Vagina (tissue), 2 donors: ENCODE results near the gene SNX19. TPM values are rescaled to one million over a fixed set of nuclear protein-coding genes. Genes with fewer than 3 reads are reported as not detected.
"Not testable (repeated sequence)": the region's sequence is repeated elsewhere in the genome, so short reads cannot be mapped to it uniquely, and the experiment has no call there.

ENCODE experiments used
- DNase-seq, 2 donors: peaks; one replicate each; pipeline ENCODE4 v3.0.0-alpha.2; 2017; ENCODE audit errors: extremely low spot score in 2 of 2
- H3K27ac ChIP-seq: fragments of 200-600 bp; sonication (generic); one replicate; pipeline ENCODE4 v1.5.1; 2019
- H3K27me3 ChIP-seq: fragments of 200-600 bp; sonication (generic); one replicate; pipeline ENCODE4 v1.5.1; 2019
- H3K36me3 ChIP-seq, 2 donors: fragments of 200-600 bp; sonication (generic); one replicate each; pipeline ENCODE4 v1.5.1; 2017 to 2019
- H3K4me1 ChIP-seq: fragments of 200-600 bp; sonication (generic); one replicate; pipeline ENCODE4 v1.5.1; 2019
- H3K4me3 ChIP-seq, 2 donors: fragments of 200-600 bp; sonication (generic); 1 replicate in 1 of 2; 2 replicates in 1 of 2; pipeline ENCODE4 v1.5.1; 2016 to 2019
- H3K9me3 ChIP-seq: fragments of 200-600 bp; sonication (generic); one replicate; pipeline ENCODE4 v1.5.1; 2019
- CTCF ChIP-seq, 3 experiments: fragments of 450-650 bp in 2 of 3; fragments of 200-600 bp in 1 of 3; sonication (generic) in 1 of 3; IDR thresholded peaks; one replicate each; pipeline ENCODE4 v1.5.1; 2017 to 2019; ENCODE audit warnings: antibody characterized with exemption in 3 of 3, mild to moderate bottlenecking in 2 of 3, moderate library complexity in 2 of 3
- POLR2A ChIP-seq, 2 donors: fragments of 450-650 bp; IDR thresholded peaks; one replicate each; pipeline ENCODE4 v1.6.1; 2017; ENCODE audit warnings: antibody characterized with exemption in 2 of 2, mild to moderate bottlenecking in 2 of 2, moderate library complexity in 2 of 2
- POLR2AphosphoS5 ChIP-seq, 2 donors: sonication (generic); formaldehyde crosslinking; IDR thresholded peaks; one replicate each; pipeline ENCODE4 v1.9.0; 2017; ENCODE audit warnings: antibody characterized with exemption in 2 of 2, mild to moderate bottlenecking in 2 of 2, low read depth in 1 of 2; ENCODE audit not compliant: insufficient read depth in 1 of 2
- intact Hi-C: fragments of 100-400 bp; cut with DNase I; formaldehyde crosslinking; loops from one replicate; pipeline ENCODE4 v1.15.1; 2023
- total RNA-seq: library from RNA; depleted of rRNA; stranded (reverse); fragments of >200 nt; gene quantifications from one replicate; pipeline ENCODE4 v1.2.3, GENCODE V29; 2016

SNX19 gene
- total RNA-seq, 1 donor from 2014 or later: 67.5 TPM

GRCh38 chr11:130859886-130860285, 56.4 kb downstream of the SNX19 start:
- intact Hi-C loops: no loop called here
- TF ChIP-seq POLR2AphosphoS5 (IDR thresholded peaks at IDR 0.05; ENCODE audit: insufficient read depth in 1 of 2, low read depth in 1 of 2) (no peak), POLR2A (IDR thresholded peaks at IDR 0.05) (no peak), CTCF (IDR thresholded peaks at IDR 0.05) (no peak)
- Histone ChIP-seq H3K4me3 (no peak overlapping the region), H3K27me3 (no peaks in the 10 kb centered on the region), H3K36me3 (no peaks in the 10 kb centered on the region), H3K4me1 (peaks cover 6% of the 10 kb centered on the region), H3K27ac (no peak overlapping the region), H3K9me3 (no peaks in the 10 kb centered on the region)
- DNase-seq: no peak

DNA sequence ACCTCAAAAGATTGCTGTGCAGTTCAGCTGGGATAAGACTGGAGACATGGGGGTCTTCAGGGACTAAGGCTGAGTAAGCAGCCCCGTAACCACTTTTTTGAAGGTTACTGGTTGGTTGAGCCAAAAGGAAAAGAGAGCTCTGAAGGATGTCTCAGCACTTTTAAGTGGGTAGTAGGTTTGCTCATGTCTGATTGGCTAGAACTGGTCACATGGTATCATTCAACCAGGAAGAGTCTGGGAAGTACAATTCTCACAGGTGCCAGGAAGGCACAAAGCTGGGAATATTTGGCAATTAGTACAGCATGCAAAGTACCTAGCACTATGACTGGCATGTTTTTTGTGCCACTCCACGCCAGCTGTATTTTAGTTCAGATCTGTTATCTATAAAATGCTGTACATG, 58.1 kb downstream of the SNX19 start:
- peaks cover 6% of the 10 kb centered on the region for H3K4me1 ChIP-seq
- TF ChIP-seq POLR2A (IDR thresholded peaks at IDR 0.05) (no peak), POLR2AphosphoS5 (IDR thresholded peaks at IDR 0.05; ENCODE audit: insufficient read depth in 1 of 2, low read depth in 1 of 2) (no peak), CTCF (IDR thresholded peaks at IDR 0.05) (no peak)
- H3K36me3 ChIP-seq: no peaks in the 10 kb centered on the region
- DNase-seq: peak in 1 of 2 donors; percentile 52
- H3K27ac ChIP-seq: no peak overlapping the region
- no peak overlapping the region for H3K4me3 ChIP-seq
- H3K9me3 ChIP-seq: no peaks in the 10 kb centered on the region
- intact Hi-C loops: no loop called here
- H3K27me3 ChIP-seq: no peaks in the 10 kb centered on the region

DNA sequence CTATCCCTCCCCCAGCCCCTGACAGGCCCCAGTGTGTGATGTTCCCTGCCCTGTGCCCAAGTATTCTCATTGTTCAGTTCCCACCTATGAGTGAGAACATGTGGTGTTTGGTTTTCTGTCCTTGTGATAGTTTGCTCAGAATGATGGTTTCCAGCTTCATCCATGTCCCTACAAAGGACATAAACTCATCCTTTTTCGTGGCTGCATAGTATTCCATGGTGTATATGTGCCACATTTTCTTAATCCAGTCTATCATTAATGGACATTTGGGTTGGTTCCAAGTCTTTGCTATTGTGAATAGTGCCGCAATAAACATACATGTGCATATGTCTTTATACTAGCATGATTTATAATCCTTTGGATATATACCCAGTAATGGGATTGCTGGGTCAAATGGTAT, 60.6 kb downstream of the SNX19 start:
- H3K36me3 ChIP-seq, H3K4me3 ChIP-seq, DNase-seq, H3K4me1 ChIP-seq, H3K27me3 ChIP-seq, H3K27ac ChIP-seq, intact Hi-C loops, H3K9me3 ChIP-seq: not testable (repeated sequence)

GRCh38 chr11:130854483-130854882, 61.8 kb downstream of the SNX19 start:
- peaks cover 4% of the 10 kb centered on the region for H3K4me1 ChIP-seq
- no peaks in the 10 kb centered on the region for H3K9me3 ChIP-seq
- no peak overlapping the region for H3K4me3 ChIP-seq
- DNase-seq: no peak
- H3K36me3 ChIP-seq: no peaks in the 10 kb centered on the region
- H3K27ac ChIP-seq: no peak overlapping the region
- TF ChIP-seq POLR2AphosphoS5 (IDR thresholded peaks at IDR 0.05; ENCODE audit: insufficient read depth in 1 of 2, low read depth in 1 of 2) (no peak), CTCF (IDR thresholded peaks at IDR 0.05) (no peak), POLR2A (IDR thresholded peaks at IDR 0.05) (no peak)
- intact Hi-C loops: no loop called here
- H3K27me3 ChIP-seq: no peaks in the 10 kb centered on the region

DNA sequence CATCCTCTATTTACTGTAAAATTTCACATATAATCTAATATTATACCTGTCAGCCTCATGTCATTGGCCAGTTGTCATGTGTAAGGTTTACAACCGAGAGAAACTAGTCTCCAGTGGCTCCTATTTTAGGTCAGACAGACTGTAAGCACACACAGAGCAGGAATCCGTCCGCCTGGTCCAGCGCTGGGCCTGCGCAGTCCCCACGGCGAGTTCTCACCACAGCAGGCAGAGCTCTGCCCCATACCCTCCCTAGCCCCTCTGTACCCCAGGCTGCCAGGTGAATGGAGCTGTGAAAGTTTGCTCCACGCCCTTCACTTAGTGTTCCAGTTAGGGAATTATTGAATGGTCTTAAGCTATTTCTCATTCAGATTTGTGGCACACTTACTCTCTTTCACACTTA, 63.7 kb downstream of the SNX19 start:
- TF ChIP-seq POLR2A (IDR thresholded peaks at IDR 0.05) (no peak), POLR2AphosphoS5 (IDR thresholded peaks at IDR 0.05; ENCODE audit: insufficient read depth in 1 of 2, low read depth in 1 of 2) (no peak), CTCF (IDR thresholded peaks at IDR 0.05) (no peak)
- H3K36me3 ChIP-seq: no peaks in the 10 kb centered on the region
- no peaks in the 10 kb centered on the region for H3K9me3 ChIP-seq
- no peak overlapping the region for H3K4me3 ChIP-seq
- no peaks in the 10 kb centered on the region for H3K27me3 ChIP-seq
- H3K27ac ChIP-seq: no peak overlapping the region
- intact Hi-C loops: no loop called here
- H3K4me1 ChIP-seq: no peaks in the 10 kb centered on the region
- DNase-seq: peak in 1 of 2 donors; percentile 29
